ENCODE results near the gene SLC45A3. TPM values are rescaled to one million over a fixed set of nuclear protein-coding genes. Genes with fewer than 3 reads are reported as not detected.

The SLC45A3 gene
- total RNA-seq, 1 experiment from 2014 or later, result 3.0 TPM

DNA sequence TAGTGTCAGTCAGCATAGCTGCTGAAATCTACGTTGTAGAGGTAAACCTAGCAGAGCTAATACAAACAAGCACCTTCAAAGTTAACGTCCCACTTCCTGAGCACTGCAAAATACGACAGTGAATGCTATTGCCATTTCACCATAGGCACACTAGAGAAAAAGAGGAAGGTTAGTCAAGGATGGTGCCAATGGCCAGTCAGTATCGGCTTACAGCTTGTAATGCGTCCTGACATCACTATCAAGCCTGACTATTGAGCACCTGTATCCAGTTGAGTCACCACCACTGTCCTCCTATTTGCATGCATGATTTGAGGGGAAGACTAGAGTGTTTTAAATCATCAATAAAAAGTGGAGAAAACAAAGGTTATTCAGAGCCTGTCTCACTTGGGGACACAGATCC lies 35.3 kb upstream of the SLC45A3 start:
- H3K36me3 ChIP-seq (ENCODE audit: control insufficient read depth, insufficient read depth, low read length), result peaks cover 65% of the 10 kb centered on the region
- BruUV-seq (replicated peaks), result no TSS peak
- no peak overlapping the region for H3K4me3 ChIP-seq (ENCODE audit: low read depth in 2 of 2, low read length in 2 of 2)
- ATAC-seq, result no peak
- intact Hi-C loops (cut with micrococcal nuclease; ENCODE audit: unreplicated experiment), result no loop called here
- H3K9me3 ChIP-seq (ENCODE audit: control insufficient read depth, insufficient read depth, low read depth, low read length), result no peaks in the 10 kb centered on the region
- no peak for DNase-seq (ENCODE audit: low read depth, low spot score)
- H3K27me3 ChIP-seq (ENCODE audit: control insufficient read depth, insufficient read depth, low read length), result no peaks in the 10 kb centered on the region
- ChIA-PET POLR2A (no interaction called here), CTCF (interaction anchor here (0.6 kb wide), 1 partner anchor 61 kb away, joined by 3 read pairs; no protein-coding TSS in a partner anchor)
- TF ChIP-seq SIN3A (IDR thresholded peaks at IDR 0.05; ENCODE audit: borderline replicate concordance, insufficient read depth, low read depth, low read length), result no peak
- TF ChIP-seq, protein P1, sequence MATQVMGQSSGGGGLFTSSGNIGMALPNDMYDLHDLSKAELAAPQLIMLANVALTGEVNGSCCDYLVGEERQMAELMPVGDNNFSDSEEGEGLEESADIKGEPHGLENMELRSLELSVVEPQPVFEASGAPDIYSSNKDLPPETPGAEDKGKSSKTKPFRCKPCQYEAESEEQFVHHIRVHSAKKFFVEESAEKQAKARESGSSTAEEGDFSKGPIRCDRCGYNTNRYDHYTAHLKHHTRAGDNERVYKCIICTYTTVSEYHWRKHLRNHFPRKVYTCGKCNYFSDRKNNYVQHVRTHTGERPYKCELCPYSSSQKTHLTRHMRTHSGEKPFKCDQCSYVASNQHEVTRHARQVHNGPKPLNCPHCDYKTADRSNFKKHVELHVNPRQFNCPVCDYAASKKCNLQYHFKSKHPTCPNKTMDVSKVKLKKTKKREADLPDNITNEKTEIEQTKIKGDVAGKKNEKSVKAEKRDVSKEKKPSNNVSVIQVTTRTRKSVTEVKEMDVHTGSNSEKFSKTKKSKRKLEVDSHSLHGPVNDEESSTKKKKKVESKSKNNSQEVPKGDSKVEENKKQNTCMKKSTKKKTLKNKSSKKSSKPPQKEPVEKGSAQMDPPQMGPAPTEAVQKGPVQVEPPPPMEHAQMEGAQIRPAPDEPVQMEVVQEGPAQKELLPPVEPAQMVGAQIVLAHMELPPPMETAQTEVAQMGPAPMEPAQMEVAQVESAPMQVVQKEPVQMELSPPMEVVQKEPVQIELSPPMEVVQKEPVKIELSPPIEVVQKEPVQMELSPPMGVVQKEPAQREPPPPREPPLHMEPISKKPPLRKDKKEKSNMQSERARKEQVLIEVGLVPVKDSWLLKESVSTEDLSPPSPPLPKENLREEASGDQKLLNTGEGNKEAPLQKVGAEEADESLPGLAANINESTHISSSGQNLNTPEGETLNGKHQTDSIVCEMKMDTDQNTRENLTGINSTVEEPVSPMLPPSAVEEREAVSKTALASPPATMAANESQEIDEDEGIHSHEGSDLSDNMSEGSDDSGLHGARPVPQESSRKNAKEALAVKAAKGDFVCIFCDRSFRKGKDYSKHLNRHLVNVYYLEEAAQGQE (IDR thresholded peaks at IDR 0.05; ENCODE audit: insufficient read depth in 1 of 2, low read depth in 2 of 2, low read length in 1 of 2), result no peak
- TF ChIP-seq TCF7L2 (IDR thresholded peaks at IDR 0.05; ENCODE audit: low read depth, low read length), result no peak
- in situ Hi-C loops (cut with HindIII; ENCODE audit: low pct_unique_long_range_greater_than_20kb, low sequenced_read_pairs), result no loop called here
- no peak overlapping the region for H3K27ac ChIP-seq (ENCODE audit: low read length)
- peaks cover 6% of the 10 kb centered on the region; the same call in 1 of the 2 replicates for H3K4me1 ChIP-seq (ENCODE audit: control insufficient read depth, insufficient read depth, low read length)

DNA sequence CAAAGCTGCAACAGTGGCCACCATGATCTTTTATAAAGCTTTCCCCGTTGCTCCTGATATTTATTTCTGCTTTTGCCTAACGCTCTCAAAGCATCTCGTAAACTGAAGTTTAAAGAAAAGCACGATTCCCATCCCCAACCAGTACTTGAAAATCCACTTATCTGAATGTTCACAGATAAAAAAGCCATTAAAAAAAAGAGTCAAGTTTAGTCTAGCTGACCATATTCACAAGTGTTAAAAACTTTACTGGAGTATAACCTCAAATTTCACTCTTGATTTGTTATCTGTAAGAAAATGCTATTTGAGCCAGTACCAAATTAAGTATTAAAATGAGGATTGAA lies 34.6 kb upstream of the SLC45A3 start:
- Histone ChIP-seq H3K4me3 (ENCODE audit: low read depth in 2 of 2, low read length in 2 of 2) (no peak overlapping the region), H3K9me3 (ENCODE audit: control insufficient read depth, insufficient read depth, low read depth, low read length) (no peaks in the 10 kb centered on the region), H3K27ac (ENCODE audit: low read length) (no peak overlapping the region), H3K36me3 (ENCODE audit: control insufficient read depth, insufficient read depth, low read length) (peaks cover 61% of the 10 kb centered on the region), H3K27me3 (ENCODE audit: control insufficient read depth, insufficient read depth, low read length) (no peaks in the 10 kb centered on the region), H3K4me1 (ENCODE audit: control insufficient read depth, insufficient read depth, low read length) (peaks cover 6% of the 10 kb centered on the region; the same call in 1 of the 2 replicates)
- ChIA-PET CTCF (interaction anchor here (0.6 kb wide), 1 partner anchor 60 kb away, joined by 3 read pairs; no protein-coding TSS in a partner anchor), POLR2A (no interaction called here)
- TF ChIP-seq, protein P2, sequence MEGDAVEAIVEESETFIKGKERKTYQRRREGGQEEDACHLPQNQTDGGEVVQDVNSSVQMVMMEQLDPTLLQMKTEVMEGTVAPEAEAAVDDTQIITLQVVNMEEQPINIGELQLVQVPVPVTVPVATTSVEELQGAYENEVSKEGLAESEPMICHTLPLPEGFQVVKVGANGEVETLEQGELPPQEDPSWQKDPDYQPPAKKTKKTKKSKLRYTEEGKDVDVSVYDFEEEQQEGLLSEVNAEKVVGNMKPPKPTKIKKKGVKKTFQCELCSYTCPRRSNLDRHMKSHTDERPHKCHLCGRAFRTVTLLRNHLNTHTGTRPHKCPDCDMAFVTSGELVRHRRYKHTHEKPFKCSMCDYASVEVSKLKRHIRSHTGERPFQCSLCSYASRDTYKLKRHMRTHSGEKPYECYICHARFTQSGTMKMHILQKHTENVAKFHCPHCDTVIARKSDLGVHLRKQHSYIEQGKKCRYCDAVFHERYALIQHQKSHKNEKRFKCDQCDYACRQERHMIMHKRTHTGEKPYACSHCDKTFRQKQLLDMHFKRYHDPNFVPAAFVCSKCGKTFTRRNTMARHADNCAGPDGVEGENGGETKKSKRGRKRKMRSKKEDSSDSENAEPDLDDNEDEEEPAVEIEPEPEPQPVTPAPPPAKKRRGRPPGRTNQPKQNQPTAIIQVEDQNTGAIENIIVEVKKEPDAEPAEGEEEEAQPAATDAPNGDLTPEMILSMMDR (IDR thresholded peaks at IDR 0.05), result no peak
- no peak for TF ChIP-seq POLR2AphosphoS5 (IDR thresholded peaks at IDR 0.05; ENCODE audit: low read depth, low read length)
- TF ChIP-seq, protein P1 (IDR thresholded peaks at IDR 0.05; ENCODE audit: insufficient read depth in 1 of 2, low read depth in 2 of 2, low read length in 1 of 2), result no peak
- no peak for TF ChIP-seq TCF7L2 (IDR thresholded peaks at IDR 0.05; ENCODE audit: low read depth, low read length)
- no peak for TF ChIP-seq SIN3A (IDR thresholded peaks at IDR 0.05; ENCODE audit: borderline replicate concordance, insufficient read depth, low read depth, low read length)
- intact Hi-C loops (cut with micrococcal nuclease; ENCODE audit: unreplicated experiment), result loop anchor here (5.0 kb wide), 1 partner anchor 43 kb away; no protein-coding TSS in a partner anchor
- no TSS peak for BruUV-seq (replicated peaks)
- ATAC-seq, result no peak
- no peak for DNase-seq (ENCODE audit: low read depth, low spot score)
- in situ Hi-C loops (cut with HindIII; ENCODE audit: low pct_unique_long_range_greater_than_20kb, low sequenced_read_pairs), result no loop called here

Measured in Panc1 (cell line).